Upper lobe of left lung (tissue), 6 donors: ENCODE data around the gene ZNF710. TPM values are rescaled to one million over a fixed set of nuclear protein-coding genes. Genes with fewer than 3 reads are reported as not detected.
A peak's percentile ranks its signal among the peaks of the same experiment; 100 is the strongest.

ENCODE experiments used
- ATAC-seq, 2 donors: fragments of 200-7000 bp; cut with Tn5 transposase; one replicate each; pipeline ENCODE4 v1.9.1; 2022; ENCODE audit warnings: mild to moderate bottlenecking in 2 of 2, moderate library complexity in 2 of 2; ENCODE audit not compliant: low FRiP score in 2 of 2
- DNase-seq, 2 donors: peaks; one replicate each; pipeline ENCODE4 v3.0.0-alpha.2; 2019 to 2020
- H3K27ac ChIP-seq, 4 donors: fragments of 200-600 bp; sonication (generic); one replicate each; pipeline ENCODE4 v1.5.1; 2016 to 2019
- H3K27me3 ChIP-seq, 4 donors: fragments of 200-600 bp; sonication (generic); one replicate each; pipeline ENCODE4 v1.5.1; 2017 to 2019
- H3K36me3 ChIP-seq, 4 donors: fragments of 200-600 bp; sonication (generic); one replicate each; pipeline ENCODE4 v1.5.1; 2016 to 2019
- H3K4me1 ChIP-seq, 4 donors: fragments of 200-600 bp; sonication (generic); one replicate each; pipeline ENCODE4 v1.5.1; 2018 to 2019
- H3K4me3 ChIP-seq, 4 donors: fragments of 200-600 bp; sonication (generic); one replicate each; pipeline ENCODE4 v1.5.1; 2017 to 2019; ENCODE audit warnings: mild to moderate bottlenecking in 2 of 4, moderate library complexity in 1 of 4
- H3K9me3 ChIP-seq, 4 donors: fragments of 200-600 bp; sonication (generic); one replicate each; pipeline ENCODE4 v1.5.1; 2018 to 2019
- CTCF ChIP-seq, 6 experiments: fragments of 450-650 bp in 4 of 6; fragments of 200-600 bp in 2 of 6; sonication (generic) in 2 of 6; IDR thresholded peaks; one replicate each; pipeline ENCODE4 v1.5.1; 2016 to 2019; ENCODE audit warnings: antibody characterized with exemption in 6 of 6
- EP300 ChIP-seq, 4 donors: sonication (generic); formaldehyde crosslinking; IDR thresholded peaks; one replicate each; pipeline ENCODE4 v1.5.1; 2017; ENCODE audit warnings: antibody characterized with exemption in 4 of 4, control low read depth in 2 of 4
- POLR2A ChIP-seq, 4 donors: fragments of 450-650 bp; IDR thresholded peaks; one replicate each; pipeline ENCODE4 v1.5.1; 2016 to 2017; ENCODE audit warnings: antibody characterized with exemption in 4 of 4, mild to moderate bottlenecking in 2 of 4
- POLR2AphosphoS5 ChIP-seq, 2 donors: sonication (generic); formaldehyde crosslinking; IDR thresholded peaks; one replicate each; pipeline ENCODE4 v1.5.1; 2017; ENCODE audit warnings: antibody characterized with exemption in 2 of 2
- WGBS, 2 donors: methylation state at CpG; one replicate each; pipeline ENCODE4 v1.1.5; 2017 to 2018; 5-methylcytosine and 5-hydroxymethylcytosine counted together
- total RNA-seq, 6 donors: library from RNA; depleted of rRNA in 4 of 6; stranded (reverse); fragments of >200 nt in 4 of 6; gene quantifications; one replicate each; pipeline versions ENCODE4 v1.1.0 to v1.2.1, GENCODE V29; 2016 to 2021
- donor health status: DM: no; HTN: no; CAD: no; lungs with moderate emphysema.
- donor health status: DM: no; HTN: yes; CAD: no; lungs with severe emphysema.

Gene ZNF710
- total RNA-seq, 6 donors from 2014 or later: 26.0 to 51.3 (median 44.5) TPM

- no peak overlapping the region for H3K4me3 ChIP-seq
- peaks cover 21 to 49% (median 32%) of the 10 kb centered on the region in 4 donors for H3K4me1 ChIP-seq
- WGBS, 2 donors: 52 to 55% methylated on average over 8 of the region's 8 CpGs
- H3K27ac ChIP-seq: peak overlapping the region; percentile 77 to 90 (median 89)
- H3K36me3 ChIP-seq: no peaks in the 10 kb centered on the region
- H3K27me3 ChIP-seq: no peaks in the 10 kb centered on the region
- TF ChIP-seq EP300 (IDR thresholded peaks at IDR 0.05): no peak
- no peak for TF ChIP-seq POLR2AphosphoS5 (IDR thresholded peaks at IDR 0.05)
- TF ChIP-seq POLR2A (IDR thresholded peaks at IDR 0.05): no peak
- no peak for TF ChIP-seq CTCF (IDR thresholded peaks at IDR 0.05)
- no peaks in the 10 kb centered on the region for H3K9me3 ChIP-seq
- DNase-seq: peak in 1 of 2 donors; percentile 21
- no peak for ATAC-seq
Measured at GRCh38 chr15:90019611-90020010, 18.5 kb downstream of the ZNF710 start.

DNA sequence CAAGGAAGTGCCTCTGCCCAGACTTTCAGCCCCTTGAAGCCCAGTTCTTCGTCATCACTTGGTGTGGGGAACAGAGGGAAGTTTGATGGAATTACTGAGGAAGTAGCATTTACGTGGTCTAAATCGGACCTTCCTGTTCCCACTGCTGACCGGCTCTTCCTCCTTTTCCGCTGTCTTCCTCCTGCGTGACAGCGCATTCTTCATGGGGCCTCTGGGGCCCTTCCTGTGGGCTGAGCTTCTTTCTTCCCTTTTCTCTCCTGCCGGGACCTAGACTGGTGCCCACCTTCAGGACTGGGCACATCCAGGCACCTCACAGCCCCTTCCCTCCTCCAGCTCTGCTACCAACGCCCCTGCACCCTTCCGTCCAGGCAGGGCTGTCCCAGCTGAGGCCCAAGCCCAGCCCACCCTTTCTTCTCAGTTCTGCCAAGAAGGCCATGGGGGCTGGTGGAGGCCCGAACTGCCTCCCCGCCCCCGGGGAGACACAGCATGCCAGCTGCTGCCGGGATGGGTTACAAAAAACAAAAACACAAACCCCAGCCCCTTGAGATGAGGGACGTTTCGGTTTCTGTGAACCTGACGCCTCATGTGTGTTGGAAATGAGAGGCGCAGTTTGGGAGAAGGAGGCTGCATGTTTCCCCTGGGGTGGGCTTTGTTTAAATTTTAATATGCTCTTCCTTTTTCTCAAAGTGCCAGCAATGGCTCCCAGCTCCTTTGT lies 19.1 kb downstream of the ZNF710 start:
- DNase-seq (peak; percentile 47 to 74), ATAC-seq (peak; percentile 51 to 82)
- H3K9me3 ChIP-seq: no peaks in the 10 kb centered on the region
- TF ChIP-seq CTCF (IDR thresholded peaks at IDR 0.05) (no peak), POLR2AphosphoS5 (IDR thresholded peaks at IDR 0.05) (peak; percentile 65 to 71), EP300 (IDR thresholded peaks at IDR 0.05) (peak in 1 of 4 donors; percentile 48), POLR2A (IDR thresholded peaks at IDR 0.05) (peak in 1 of 4 donors; percentile 42)
- peak overlapping the region in 1 of 4 donors; percentile 4 for H3K4me3 ChIP-seq
- peak overlapping the region; percentile 77 to 90 (median 89) for H3K27ac ChIP-seq
- H3K4me1 ChIP-seq: peaks cover 27 to 49% (median 32%) of the 10 kb centered on the region in 4 donors
- WGBS, 2 donors: 44 to 51% methylated on average over 17 to 18 of the region's 18 CpGs
- no peaks in the 10 kb centered on the region for H3K36me3 ChIP-seq
- H3K27me3 ChIP-seq: no peaks in the 10 kb centered on the region

DNA sequence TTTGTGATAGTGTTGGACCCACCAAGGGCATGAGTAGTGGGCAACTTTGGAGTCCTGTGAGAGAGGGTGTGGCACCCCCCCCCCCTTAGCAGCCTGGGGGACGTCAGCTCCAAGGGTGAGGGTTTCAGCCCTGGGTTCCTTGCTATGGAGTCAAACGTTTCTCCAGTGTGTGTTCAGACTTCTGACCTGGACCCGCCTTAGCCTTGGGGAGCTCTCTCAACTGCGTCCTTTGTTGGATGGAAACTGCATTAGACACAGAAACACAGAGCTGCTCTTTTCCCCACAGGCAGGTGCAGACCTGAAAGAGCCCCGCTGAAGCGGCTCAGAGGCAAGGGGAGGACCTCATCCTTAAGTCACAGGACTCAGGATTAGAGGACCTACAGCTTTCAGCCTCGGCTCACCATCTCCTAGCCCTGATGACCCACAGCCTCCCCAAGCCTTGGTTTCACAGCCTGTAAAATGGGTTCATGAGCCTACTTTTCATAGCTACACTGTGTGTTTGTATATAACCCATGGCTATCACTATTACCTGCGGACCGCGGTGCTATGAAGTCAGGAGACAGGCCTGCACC lies 19.9 kb downstream of the ZNF710 start:
- TF ChIP-seq POLR2AphosphoS5 (IDR thresholded peaks at IDR 0.05) (no peak), EP300 (IDR thresholded peaks at IDR 0.05) (no peak), CTCF (IDR thresholded peaks at IDR 0.05) (no peak), POLR2A (IDR thresholded peaks at IDR 0.05) (no peak)
- Histone ChIP-seq H3K36me3 (no peaks in the 10 kb centered on the region), H3K4me1 (peaks cover 29 to 48% (median 35%) of the 10 kb centered on the region in 4 donors), H3K27ac (peak overlapping the region; percentile 77 to 90 (median 89)), H3K9me3 (no peaks in the 10 kb centered on the region), H3K4me3 (no peak overlapping the region), H3K27me3 (no peaks in the 10 kb centered on the region)
- no peak for ATAC-seq
- peak in 1 of 2 donors; percentile 15 for DNase-seq
- 82 to 91% methylated on average over 9 of the region's 10 CpGs for WGBS, 2 donors

DNA sequence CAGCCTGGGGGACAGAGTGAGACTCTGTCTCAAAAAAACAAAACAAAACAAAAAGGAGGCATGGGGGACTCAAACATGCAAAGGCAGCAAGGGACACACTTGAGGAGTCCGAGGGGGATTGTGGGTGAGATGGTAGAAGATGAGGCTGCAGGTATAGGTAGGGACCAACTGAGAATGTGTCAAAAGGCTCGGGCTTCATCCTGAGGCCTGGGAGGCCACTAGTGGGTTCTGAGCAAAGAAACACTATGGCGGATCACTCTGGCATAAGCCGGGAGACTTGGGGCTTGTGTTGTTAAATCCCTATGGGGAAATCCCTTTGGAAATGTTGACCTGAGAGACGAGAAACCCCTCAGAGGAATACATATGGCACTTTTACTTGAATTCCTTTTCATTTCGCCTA lies 21.2 kb downstream of the ZNF710 start:
- H3K4me1 ChIP-seq: peaks cover 25 to 42% (median 36%) of the 10 kb centered on the region in 4 donors
- no peaks in the 10 kb centered on the region for H3K27me3 ChIP-seq
- H3K9me3 ChIP-seq: no peaks in the 10 kb centered on the region
- H3K4me3 ChIP-seq: no peak overlapping the region
- no peaks in the 10 kb centered on the region for H3K36me3 ChIP-seq
- peak in 1 of 2 donors; percentile 9 for DNase-seq
- no peak for ATAC-seq
- 91 to 95% methylated on average over 6 of the region's 6 CpGs for WGBS, 2 donors
- TF ChIP-seq POLR2A (IDR thresholded peaks at IDR 0.05) (no peak), POLR2AphosphoS5 (IDR thresholded peaks at IDR 0.05) (no peak), CTCF (IDR thresholded peaks at IDR 0.05) (no peak), EP300 (IDR thresholded peaks at IDR 0.05) (no peak)
- H3K27ac ChIP-seq: no peak overlapping the region
